CD8-positive, alpha-beta memory T cell (primary cell): Measurements from ENCODE around the gene ADAMTS15. TPM values are rescaled to one million over a fixed set of nuclear protein-coding genes. Genes with fewer than 3 reads are reported as not detected.

ENCODE experiments used
- CTCF ChIA-PET: fragments of 350-600 bp; sonication (Branson Sonifier 250); formaldehyde crosslinking; loops from one replicate; lab custom pipeline; 2021; ENCODE audit warnings: antibody characterized with exemption; lab: Charles Lee
- POLR2A ChIA-PET: fragments of 350-600 bp; sonication (Branson Sonifier 250); formaldehyde crosslinking; loops from one replicate; lab custom pipeline; 2021; ENCODE audit warnings: antibody characterized with exemption; lab: Charles Lee
- DNase-seq, 5 donors: peaks; one replicate each; pipeline versions ENCODE4 v3.0.0 to v3.0.0-alpha.2; 2020 to 2022; ENCODE audit warnings: mixed read lengths in 1 of 5
- H3K27ac ChIP-seq: one replicate; pipeline ENCODE4 v1.7.0; 2013; ENCODE audit warnings: low read depth, mild to moderate bottlenecking, low read length, moderate library complexity
- H3K27me3 ChIP-seq: 2 replicates; pipeline ENCODE4 v1.7.0; 2013; ENCODE audit warnings: low read length, mild to moderate bottlenecking; ENCODE audit not compliant: insufficient read depth, poor library complexity, severe bottlenecking
- H3K36me3 ChIP-seq: 2 replicates; pipeline ENCODE4 v1.7.0; 2013; ENCODE audit warnings: mild to moderate bottlenecking, low read length, moderate library complexity; ENCODE audit not compliant: insufficient read depth
- H3K4me1 ChIP-seq: 2 replicates; pipeline ENCODE4 v1.7.0; 2013; ENCODE audit warnings: mild to moderate bottlenecking, low read length, moderate library complexity; ENCODE audit not compliant: insufficient read depth
- H3K4me3 ChIP-seq: 2 replicates; pipeline ENCODE4 v1.7.0; 2013; ENCODE audit warnings: mild to moderate bottlenecking, low read length
- H3K9me3 ChIP-seq: 2 replicates; pipeline ENCODE4 v1.7.0; 2013; ENCODE audit warnings: mild to moderate bottlenecking, low read length
- H3K27ac Mint-ChIP-seq, 8 donors: one replicate each; pipeline ENCODE4 v1.8.0; 2020 to 2021; ENCODE audit warnings: mixed read lengths in 8 of 8, mild to moderate bottlenecking in 6 of 8, inconsistent platforms in 3 of 8, moderate library complexity in 3 of 8
- H3K27me3 Mint-ChIP-seq, 2 donors: one replicate each; pipeline ENCODE4 v1.8.0; 2020 to 2021; ENCODE audit warnings: mixed read lengths in 2 of 2, mild to moderate bottlenecking in 1 of 2, moderate library complexity in 1 of 2
- H3K36me3 Mint-ChIP-seq, 3 donors: one replicate each; pipeline ENCODE4 v1.8.0; 2020 to 2021; ENCODE audit warnings: mixed read lengths in 3 of 3, inconsistent platforms in 1 of 3, mild to moderate bottlenecking in 1 of 3
- H3K4me1 Mint-ChIP-seq, 3 donors: one replicate each; pipeline ENCODE4 v1.8.0; 2020 to 2021; ENCODE audit warnings: mixed read lengths in 3 of 3, inconsistent platforms in 1 of 3, mild to moderate bottlenecking in 1 of 3
- H3K4me3 Mint-ChIP-seq, 7 donors: one replicate each; pipeline ENCODE4 v1.8.0; 2020 to 2021; ENCODE audit warnings: mixed read lengths in 7 of 7, mild to moderate bottlenecking in 6 of 7, moderate library complexity in 4 of 7, inconsistent platforms in 2 of 7
- H3K9me3 Mint-ChIP-seq, 5 donors: one replicate each; pipeline ENCODE4 v1.8.0; 2020 to 2022; ENCODE audit warnings: mixed read lengths in 5 of 5, mild to moderate bottlenecking in 3 of 5, moderate library complexity in 2 of 5, inconsistent platforms in 1 of 5
- polyA plus RNA-seq: library from polyadenylated mRNA; unstranded; fragments of 300-500 nt; fragmentation: Illumina TruSeq; gene quantifications from one replicate; pipeline ENCODE4 v1.2.3, GENCODE V29; 2021
- total RNA-seq, 2 experiments: library from RNA; stranded (reverse); gene quantifications; one replicate each; pipeline ENCODE4 v1.2.3, GENCODE V29; 2021

ADAMTS15 gene
- total and polyA plus RNA-seq, 3 experiments from 2014 or later, result not detected

- H3K4me1 Mint-ChIP-seq, result no peaks in the 10 kb centered on the region
- peaks cover 15 to 27% of the 10 kb centered on the region in 2 donors for H3K27me3 Mint-ChIP-seq
- no peaks in the 10 kb centered on the region for H3K9me3 ChIP-seq
- CTCF ChIA-PET, result no interaction called here
- H3K36me3 Mint-ChIP-seq, result no peaks in the 10 kb centered on the region
- H3K27me3 ChIP-seq, result no peaks in the 10 kb centered on the region
- H3K4me3 Mint-ChIP-seq, result no peak overlapping the region
- DNase-seq, result no peak
- no peaks in the 10 kb centered on the region for H3K36me3 ChIP-seq
- POLR2A ChIA-PET, result no interaction called here
- H3K27ac ChIP-seq, result no peak overlapping the region
- no peak overlapping the region for H3K4me3 ChIP-seq
- H3K9me3 Mint-ChIP-seq, result peaks cover 0 to 1% (median 0%) of the 10 kb centered on the region in 5 donors
- H3K4me1 ChIP-seq, result no peaks in the 10 kb centered on the region
- no peak overlapping the region for H3K27ac Mint-ChIP-seq
Measured at GRCh38 chr11:130458410-130458729, 9.9 kb downstream of the ADAMTS15 start.

- Mint-ChIP-seq H3K9me3 (peaks cover 0 to 1% (median 0%) of the 10 kb centered on the region in 5 donors), H3K27ac (no peak overlapping the region), H3K36me3 (no peaks in the 10 kb centered on the region), H3K27me3 (peaks cover 12 to 21% of the 10 kb centered on the region in 2 donors), H3K4me1 (no peaks in the 10 kb centered on the region), H3K4me3 (no peak overlapping the region)
- H3K4me3 ChIP-seq, result no peak overlapping the region
- H3K9me3 ChIP-seq, result no peaks in the 10 kb centered on the region
- no peaks in the 10 kb centered on the region for H3K36me3 ChIP-seq
- ChIA-PET POLR2A (no interaction called here), CTCF (no interaction called here)
- no peaks in the 10 kb centered on the region for H3K4me1 ChIP-seq
- H3K27me3 ChIP-seq, result no peaks in the 10 kb centered on the region
- H3K27ac ChIP-seq, result no peak overlapping the region
- no peak for DNase-seq
Measured at GRCh38 chr11:130459521-130459920, 11.1 kb downstream of the ADAMTS15 start.

- Histone ChIP-seq H3K9me3 (no peaks in the 10 kb centered on the region), H3K4me1 (no peaks in the 10 kb centered on the region), H3K36me3 (no peaks in the 10 kb centered on the region), H3K4me3 (no peak overlapping the region), H3K27me3 (no peaks in the 10 kb centered on the region), H3K27ac (no peak overlapping the region)
- Mint-ChIP-seq H3K27ac (no peak overlapping the region), H3K36me3 (no peaks in the 10 kb centered on the region), H3K4me3 (no peak overlapping the region), H3K9me3 (peaks cover 0 to 1% (median 0%) of the 10 kb centered on the region in 5 donors), H3K4me1 (no peaks in the 10 kb centered on the region), H3K27me3 (peaks cover 8 to 14% of the 10 kb centered on the region in 2 donors)
- CTCF ChIA-PET, result no interaction called here
- POLR2A ChIA-PET, result no interaction called here
- DNase-seq, result no peak
Measured at GRCh38 chr11:130462101-130462885, 13.8 kb downstream of the ADAMTS15 start.

GRCh38 chr11:130462931-130463330 is 14.5 kb downstream of the ADAMTS15 start:
- no peaks in the 10 kb centered on the region for H3K4me1 Mint-ChIP-seq
- no peaks in the 10 kb centered on the region for H3K4me1 ChIP-seq
- ChIA-PET CTCF (no interaction called here), POLR2A (no interaction called here)
- no peak for DNase-seq
- no peaks in the 10 kb centered on the region for H3K9me3 ChIP-seq
- no peak overlapping the region for H3K4me3 ChIP-seq
- H3K36me3 ChIP-seq, result no peaks in the 10 kb centered on the region
- no peaks in the 10 kb centered on the region for H3K27me3 ChIP-seq
- H3K27me3 Mint-ChIP-seq, result peaks cover 7 to 14% of the 10 kb centered on the region in 2 donors
- H3K27ac ChIP-seq, result no peak overlapping the region
- H3K36me3 Mint-ChIP-seq, result no peaks in the 10 kb centered on the region
- H3K9me3 Mint-ChIP-seq, result peaks cover 0 to 1% (median 0%) of the 10 kb centered on the region in 5 donors
- H3K27ac Mint-ChIP-seq, result no peak overlapping the region
- no peak overlapping the region for H3K4me3 Mint-ChIP-seq

GRCh38 chr11:130464291-130464812 is 15.9 kb downstream of the ADAMTS15 start:
- H3K27me3 Mint-ChIP-seq, result peaks cover 5 to 8% of the 10 kb centered on the region in 2 donors
- Histone ChIP-seq H3K4me1 (no peaks in the 10 kb centered on the region), H3K36me3 (no peaks in the 10 kb centered on the region), H3K9me3 (no peaks in the 10 kb centered on the region), H3K4me3 (no peak overlapping the region), H3K27ac (no peak overlapping the region), H3K27me3 (no peaks in the 10 kb centered on the region)
- H3K36me3 Mint-ChIP-seq, result no peaks in the 10 kb centered on the region
- POLR2A ChIA-PET, result no interaction called here
- H3K9me3 Mint-ChIP-seq, result peaks cover 0 to 1% (median 0%) of the 10 kb centered on the region in 5 donors
- no peak for DNase-seq
- no peak overlapping the region for H3K4me3 Mint-ChIP-seq
- CTCF ChIA-PET, result no interaction called here
- no peak overlapping the region for H3K27ac Mint-ChIP-seq
- no peaks in the 10 kb centered on the region for H3K4me1 Mint-ChIP-seq

- no peak for DNase-seq
- ChIA-PET POLR2A (no interaction called here), CTCF (interaction anchor here (1.0 kb wide), 1 partner anchor 8 kb away, joined by 3 read pairs; no protein-coding TSS in a partner anchor)
- no peaks in the 10 kb centered on the region for H3K4me1 Mint-ChIP-seq
- peaks cover 3 to 8% of the 10 kb centered on the region in 2 donors for H3K27me3 Mint-ChIP-seq
- H3K4me3 ChIP-seq, result no peak overlapping the region
- no peaks in the 10 kb centered on the region for H3K9me3 Mint-ChIP-seq
- no peak overlapping the region for H3K27ac Mint-ChIP-seq
- H3K4me1 ChIP-seq, result no peaks in the 10 kb centered on the region
- no peak overlapping the region for H3K27ac ChIP-seq
- H3K27me3 ChIP-seq, result no peaks in the 10 kb centered on the region
- H3K4me3 Mint-ChIP-seq, result no peak overlapping the region
- no peaks in the 10 kb centered on the region for H3K36me3 ChIP-seq
- H3K9me3 ChIP-seq, result no peaks in the 10 kb centered on the region
- H3K36me3 Mint-ChIP-seq, result no peaks in the 10 kb centered on the region
Measured at GRCh38 chr11:130465263-130465662, 16.8 kb downstream of the ADAMTS15 start.

GRCh38 chr11:130467116-130467900 is 18.9 kb downstream of the ADAMTS15 start:
- H3K27me3 Mint-ChIP-seq, result peaks cover 0 to 1% of the 10 kb centered on the region in 2 donors
- CTCF ChIA-PET, result no interaction called here
- no peak overlapping the region for H3K27ac ChIP-seq
- H3K4me1 Mint-ChIP-seq, result no peaks in the 10 kb centered on the region
- H3K4me3 ChIP-seq, result no peak overlapping the region
- H3K36me3 ChIP-seq, result no peaks in the 10 kb centered on the region
- no peaks in the 10 kb centered on the region for H3K36me3 Mint-ChIP-seq
- H3K4me1 ChIP-seq, result no peaks in the 10 kb centered on the region
- no peaks in the 10 kb centered on the region for H3K9me3 Mint-ChIP-seq
- no peak overlapping the region for H3K27ac Mint-ChIP-seq
- no peaks in the 10 kb centered on the region for H3K27me3 ChIP-seq
- no peak overlapping the region for H3K4me3 Mint-ChIP-seq
- H3K9me3 ChIP-seq, result no peaks in the 10 kb centered on the region
- POLR2A ChIA-PET, result no interaction called here
- no peak for DNase-seq

- H3K9me3 ChIP-seq, result no peaks in the 10 kb centered on the region
- ChIA-PET CTCF (no interaction called here), POLR2A (no interaction called here)
- no peak for DNase-seq
- no peak overlapping the region for H3K27ac ChIP-seq
- no peaks in the 10 kb centered on the region for H3K36me3 ChIP-seq
- H3K9me3 Mint-ChIP-seq, result no peaks in the 10 kb centered on the region
- no peaks in the 10 kb centered on the region for H3K27me3 Mint-ChIP-seq
- no peaks in the 10 kb centered on the region for H3K27me3 ChIP-seq
- no peak overlapping the region for H3K27ac Mint-ChIP-seq
- H3K4me1 ChIP-seq, result no peaks in the 10 kb centered on the region
- H3K36me3 Mint-ChIP-seq, result no peaks in the 10 kb centered on the region
- H3K4me3 Mint-ChIP-seq, result no peak overlapping the region
- no peaks in the 10 kb centered on the region for H3K4me1 Mint-ChIP-seq
- no peak overlapping the region for H3K4me3 ChIP-seq
Measured at GRCh38 chr11:130469181-130469580, 20.7 kb downstream of the ADAMTS15 start.
